ENCODE measurements around the gene VWA5A. TPM values are rescaled to one million over a fixed set of nuclear protein-coding genes. Genes with fewer than 3 reads are reported as not detected.

Gene VWA5A
- total RNA-seq, 4 donors from 2014 or later, result 10.9 to 31.0 (median 15.0) TPM

DNA sequence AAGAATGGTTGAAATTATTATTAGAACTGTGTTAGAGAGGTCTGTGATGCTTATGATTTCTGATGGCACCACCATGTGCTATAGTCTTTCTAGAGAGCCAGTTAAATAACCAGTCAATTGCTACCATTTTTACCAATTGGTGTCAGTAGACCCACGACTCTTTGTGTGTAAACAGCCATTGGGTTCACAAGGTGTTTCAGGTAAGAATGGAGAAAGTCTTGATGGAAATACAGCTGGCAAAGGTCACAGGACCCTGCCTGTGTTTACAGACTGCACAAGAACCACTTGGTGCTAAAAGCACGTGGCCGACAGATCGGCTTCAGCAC lies 43.7 kb upstream of the VWA5A start:
- no peaks in the 10 kb centered on the region for H3K4me1 ChIP-seq
- no peak for DNase-seq
- no peak overlapping the region for H3K27ac ChIP-seq
- H3K4me3 ChIP-seq, result no peak overlapping the region
- TF ChIP-seq, protein P1, sequence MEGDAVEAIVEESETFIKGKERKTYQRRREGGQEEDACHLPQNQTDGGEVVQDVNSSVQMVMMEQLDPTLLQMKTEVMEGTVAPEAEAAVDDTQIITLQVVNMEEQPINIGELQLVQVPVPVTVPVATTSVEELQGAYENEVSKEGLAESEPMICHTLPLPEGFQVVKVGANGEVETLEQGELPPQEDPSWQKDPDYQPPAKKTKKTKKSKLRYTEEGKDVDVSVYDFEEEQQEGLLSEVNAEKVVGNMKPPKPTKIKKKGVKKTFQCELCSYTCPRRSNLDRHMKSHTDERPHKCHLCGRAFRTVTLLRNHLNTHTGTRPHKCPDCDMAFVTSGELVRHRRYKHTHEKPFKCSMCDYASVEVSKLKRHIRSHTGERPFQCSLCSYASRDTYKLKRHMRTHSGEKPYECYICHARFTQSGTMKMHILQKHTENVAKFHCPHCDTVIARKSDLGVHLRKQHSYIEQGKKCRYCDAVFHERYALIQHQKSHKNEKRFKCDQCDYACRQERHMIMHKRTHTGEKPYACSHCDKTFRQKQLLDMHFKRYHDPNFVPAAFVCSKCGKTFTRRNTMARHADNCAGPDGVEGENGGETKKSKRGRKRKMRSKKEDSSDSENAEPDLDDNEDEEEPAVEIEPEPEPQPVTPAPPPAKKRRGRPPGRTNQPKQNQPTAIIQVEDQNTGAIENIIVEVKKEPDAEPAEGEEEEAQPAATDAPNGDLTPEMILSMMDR (IDR thresholded peaks at IDR 0.05), result no peak
- no peak for TF ChIP-seq POLR2A (IDR thresholded peaks at IDR 0.05)
- no peaks in the 10 kb centered on the region for H3K27me3 ChIP-seq
- H3K9me3 ChIP-seq, result no peaks in the 10 kb centered on the region
- no peaks in the 10 kb centered on the region for H3K36me3 ChIP-seq
- intact Hi-C loops (cut with DNase I; ENCODE audit: low total_unique reads), result no loop called here

DNA sequence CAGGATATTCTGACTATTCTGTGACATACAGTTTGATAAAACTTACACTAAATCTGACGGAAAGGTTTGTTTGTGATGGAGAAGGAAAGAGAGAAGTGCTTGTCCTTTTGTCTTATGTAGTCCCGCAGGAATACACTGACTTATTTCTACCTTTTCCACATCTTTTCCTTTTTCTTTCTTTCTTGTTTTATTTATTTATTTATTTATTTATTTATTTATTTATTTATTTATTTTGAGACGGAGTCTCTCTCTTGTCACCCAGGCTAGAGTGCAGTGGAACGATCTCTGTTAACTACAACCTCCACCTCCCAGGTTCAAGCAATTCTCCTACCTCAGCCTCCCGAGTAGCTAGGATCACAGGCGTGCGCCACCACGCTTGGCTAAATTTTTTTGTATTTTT lies 43.1 kb upstream of the VWA5A start:
- no peak overlapping the region for H3K4me3 ChIP-seq
- intact Hi-C loops (cut with DNase I; ENCODE audit: low total_unique reads), result no loop called here

DNA sequence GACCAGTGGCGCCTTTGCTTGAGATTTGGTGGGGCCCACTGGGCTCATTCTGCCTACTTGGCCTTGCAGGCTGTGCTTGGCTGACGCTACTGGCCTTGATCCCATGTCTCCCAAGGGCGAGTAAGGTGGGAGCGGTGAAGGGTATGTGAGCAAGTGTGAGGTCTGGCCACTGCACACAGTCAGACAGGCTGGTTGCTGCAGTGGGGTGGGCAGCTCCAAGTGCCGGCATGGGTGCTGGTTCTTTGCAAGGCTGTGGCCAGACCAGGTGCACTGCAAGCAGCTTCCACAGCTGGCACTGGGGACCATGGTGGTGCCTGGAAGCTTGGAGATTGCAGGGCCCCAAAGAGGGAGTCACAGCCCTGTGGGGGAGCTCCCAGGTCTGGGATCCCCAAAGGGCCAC lies 40.7 kb upstream of the VWA5A start:
- Histone ChIP-seq H3K4me3 (no peak overlapping the region), H3K4me1 (no peaks in the 10 kb centered on the region), H3K27me3 (no peaks in the 10 kb centered on the region), H3K36me3 (no peaks in the 10 kb centered on the region), H3K27ac (no peak overlapping the region), H3K9me3 (no peaks in the 10 kb centered on the region)
- intact Hi-C loops (cut with DNase I; ENCODE audit: low total_unique reads), result no loop called here
- DNase-seq, result no peak
- no peak for TF ChIP-seq POLR2A (IDR thresholded peaks at IDR 0.05)
- TF ChIP-seq, protein P1 (IDR thresholded peaks at IDR 0.05), result no peak

More for the DNA sequence above, 43.1 kb upstream of the VWA5A start:
- Histone ChIP-seq H3K27me3 (no peaks in the 10 kb centered on the region), H3K9me3 (no peaks in the 10 kb centered on the region), H3K27ac (no peak overlapping the region), H3K36me3 (no peaks in the 10 kb centered on the region), H3K4me1 (no peaks in the 10 kb centered on the region)
- TF ChIP-seq, protein P1 (IDR thresholded peaks at IDR 0.05), result no peak
- no peak for TF ChIP-seq POLR2A (IDR thresholded peaks at IDR 0.05)
- no peak for DNase-seq

DNA sequence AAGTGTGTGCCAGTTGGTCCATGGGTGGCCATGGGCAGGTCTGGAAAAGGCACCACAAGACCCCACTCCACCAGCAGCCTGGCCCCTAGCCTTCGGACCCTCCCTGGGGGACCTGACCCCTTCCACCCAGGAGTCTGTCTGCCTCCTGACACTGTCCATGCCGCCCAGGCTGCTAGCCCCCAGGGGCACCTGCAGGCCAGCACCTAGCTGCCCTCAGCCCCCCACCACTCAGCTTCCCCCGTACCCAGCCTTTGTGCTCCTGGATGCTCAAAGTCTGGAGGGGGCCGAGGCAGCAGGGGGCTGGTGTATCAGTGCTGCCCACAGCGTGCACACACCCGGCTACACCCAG lies 39.8 kb upstream of the VWA5A start:
- H3K27ac ChIP-seq, result no peak overlapping the region
- DNase-seq, result no peak
- intact Hi-C loops (cut with DNase I; ENCODE audit: low total_unique reads), result no loop called here
- no peaks in the 10 kb centered on the region for H3K27me3 ChIP-seq
- H3K36me3 ChIP-seq, result no peaks in the 10 kb centered on the region
- no peaks in the 10 kb centered on the region for H3K9me3 ChIP-seq
- TF ChIP-seq POLR2A (IDR thresholded peaks at IDR 0.05), result no peak
- TF ChIP-seq, protein P1 (IDR thresholded peaks at IDR 0.05), result no peak
- no peaks in the 10 kb centered on the region for H3K4me1 ChIP-seq
- no peak overlapping the region for H3K4me3 ChIP-seq

DNA sequence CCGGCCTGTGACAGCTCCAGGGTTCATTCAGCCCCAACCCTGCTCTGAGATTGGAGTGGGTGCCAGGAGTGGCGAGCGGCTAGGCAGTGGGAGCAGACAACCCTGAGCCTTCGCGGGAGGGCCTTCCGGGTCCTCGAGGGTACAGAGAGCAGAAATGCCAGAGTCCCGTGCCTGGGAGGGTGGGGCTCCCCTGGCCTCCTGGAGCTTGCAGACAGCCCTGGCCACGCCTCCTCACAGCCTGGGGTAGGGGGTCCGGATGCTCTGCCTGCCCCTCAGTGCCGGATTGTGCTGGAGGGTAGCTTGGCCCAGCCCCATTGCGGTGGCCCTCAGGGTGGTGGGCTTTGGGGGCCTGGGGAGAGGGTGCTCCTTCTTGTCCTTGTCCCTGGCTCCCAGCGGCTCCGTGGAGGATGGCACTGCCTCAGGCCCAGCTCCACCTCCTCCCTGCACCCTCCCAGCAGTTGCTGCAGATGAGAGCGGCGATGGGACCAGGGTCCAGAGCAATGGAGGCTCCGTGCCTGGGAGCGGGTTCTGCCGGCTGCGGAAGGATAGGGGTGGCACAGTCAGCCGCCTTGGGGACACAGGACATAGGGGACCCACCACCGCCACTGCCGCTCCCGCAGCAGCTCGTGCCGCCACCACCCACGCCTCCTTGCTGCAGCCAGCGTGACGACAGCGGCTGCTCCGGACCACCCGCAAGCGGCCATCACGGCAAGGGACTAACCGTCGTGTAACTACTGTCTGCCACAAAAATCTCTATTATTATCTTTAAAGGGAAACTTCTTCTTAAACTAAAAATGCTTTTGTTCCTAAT lies 39.2 kb upstream of the VWA5A start:
- Histone ChIP-seq H3K27me3 (no peaks in the 10 kb centered on the region), H3K27ac (no peak overlapping the region), H3K4me3 (no peak overlapping the region), H3K36me3 (no peaks in the 10 kb centered on the region), H3K4me1 (no peaks in the 10 kb centered on the region), H3K9me3 (no peaks in the 10 kb centered on the region)
- intact Hi-C loops (cut with DNase I; ENCODE audit: low total_unique reads), result no loop called here
- TF ChIP-seq POLR2A (IDR thresholded peaks at IDR 0.05), result no peak
- TF ChIP-seq, protein P1 (IDR thresholded peaks at IDR 0.05), result no peak
- no peak for DNase-seq

Measured in uterus (tissue), 4 donors.